Activated gamma-delta T cell treated with Interleukin-2 at 50 U/mL for 16 hours (primary cell): ENCODE results near the gene USP11.
A peak's percentile ranks its signal among the peaks of the same experiment; 100 is the strongest.

ENCODE experiments used
- DNase-seq: peaks from one replicate; pipeline ENCODE4 v3.0.0-alpha.2; 2020

USP11 gene

GRCh38 chrX:47226071-47226470, 6.7 kb upstream of the USP11 start:
- no peak for DNase-seq

- no peak for DNase-seq
Observed at GRCh38 chrX:47226531-47227333, 6.1 kb upstream of the USP11 start.

- no peak for DNase-seq
Observed at GRCh38 chrX:47227334-47227583, 5.5 kb upstream of the USP11 start.

- no peak for DNase-seq
Observed at GRCh38 chrX:47228550-47229270, 4.1 kb upstream of the USP11 start.

- DNase-seq = no peak
Observed at GRCh38 chrX:47229427-47229826, 3.4 kb upstream of the USP11 start.

GRCh38 chrX:47230136-47230868, 2.5 kb upstream of the USP11 start:
- no peak for DNase-seq

GRCh38 chrX:47231167-47231566, 1.6 kb upstream of the USP11 start:
- DNase-seq = no peak

GRCh38 chrX:47232197-47232802, 509 bp upstream of the USP11 start:
- DNase-seq = no peak

GRCh38 chrX:47233333-47234113, 714 bp downstream of the USP11 start:
- peak; percentile 95 for DNase-seq

- DNase-seq = no peak
Observed at GRCh38 chrX:47234583-47234982, 1.8 kb downstream of the USP11 start.

GRCh38 chrX:47235691-47236103, 2.9 kb downstream of the USP11 start:
- no peak for DNase-seq

GRCh38 chrX:47239199-47239598, 6.4 kb downstream of the USP11 start:
- no peak for DNase-seq

- DNase-seq = no peak
Observed at GRCh38 chrX:47239898-47240545, 7.2 kb downstream of the USP11 start.

GRCh38 chrX:47240619-47241018, 7.8 kb downstream of the USP11 start:
- DNase-seq = no peak

GRCh38 chrX:47241201-47242011, 8.6 kb downstream of the USP11 start:
- DNase-seq = no peak

- no peak for DNase-seq
Observed at GRCh38 chrX:47242321-47242720, 9.5 kb downstream of the USP11 start.

- no peak for DNase-seq
Observed at GRCh38 chrX:47243351-47243750, 10.5 kb downstream of the USP11 start.

GRCh38 chrX:47244676-47245075, 11.9 kb downstream of the USP11 start:
- no peak for DNase-seq

GRCh38 chrX:47245156-47245555, 12.3 kb downstream of the USP11 start:
- no peak for DNase-seq

- no peak for DNase-seq
Observed at GRCh38 chrX:47247206-47247998, 14.6 kb downstream of the USP11 start.

- DNase-seq = no peak
Observed at GRCh38 chrX:47247999-47248320, 15.2 kb downstream of the USP11 start.
